HepG2 (cell line): ENCODE results near the gene PFAS. TPM values are rescaled to one million over a fixed set of nuclear protein-coding genes. Genes with fewer than 3 reads are reported as not detected.

Source experiments
- GLI4 ChIP-seq: sonication (generic); formaldehyde crosslinking; IDR thresholded peaks from 2 replicates; pipeline ENCODE4 v1.5.1; 2020; ENCODE audit warnings: missing genetic modification reagents, mild to moderate bottlenecking, moderate library complexity, borderline replicate concordance
- HHEX ChIP-seq: IDR thresholded peaks from 2 replicates; pipeline ENCODE4 v1.6.1; 2016; ENCODE audit warnings: control low read depth
- HNF4A ChIP-seq: sonication (generic); formaldehyde crosslinking; IDR thresholded peaks from 2 replicates; pipeline ENCODE4 v1.4.0; 2020; ENCODE audit warnings: missing genetic modification reagents
- KAT7 ChIP-seq: IDR thresholded peaks from 2 replicates; pipeline ENCODE4 v1.6.1; 2018; ENCODE audit warnings: borderline replicate concordance, missing compliant biosample characterization
- KLF13 ChIP-seq: sonication (generic); formaldehyde crosslinking; IDR thresholded peaks from 2 replicates; pipeline ENCODE4 v1.4.0; 2020; ENCODE audit warnings: mild to moderate bottlenecking, missing genetic modification reagents
- RFX1 ChIP-seq: fragments of 450-650 bp; IDR thresholded peaks from 2 replicates; pipeline ENCODE4 v1.6.1; 2017
- RFX3 ChIP-seq: IDR thresholded peaks from 2 replicates; pipeline ENCODE4 v1.6.1; 2016; ENCODE audit warnings: missing biosample characterization, missing genetic modification reagents
- SMARCE1 ChIP-seq: fragments of 450-650 bp; IDR thresholded peaks from 2 replicates; pipeline ENCODE4 v1.6.1; 2017; ENCODE audit warnings: borderline replicate concordance
- TBX2 ChIP-seq: sonication (generic); formaldehyde crosslinking; IDR thresholded peaks from 2 replicates; pipeline ENCODE4 v1.5.0; 2020; ENCODE audit warnings: missing genetic modification reagents, mild to moderate bottlenecking, borderline replicate concordance
- YY1 ChIP-seq: IDR thresholded peaks from 2 replicates; pipeline ENCODE4 v1.6.1; 2011; ENCODE audit warnings: low read length, low read depth, moderate library complexity, mild to moderate bottlenecking; ENCODE audit not compliant: insufficient read depth, insufficient replicate concordance
- ZNF331 ChIP-seq: sonication (generic); formaldehyde crosslinking; IDR thresholded peaks from 2 replicates; pipeline ENCODE4 v1.4.0; 2020; ENCODE audit warnings: missing genetic modification reagents
- ZNF335 ChIP-seq: sonication (generic); formaldehyde crosslinking; IDR thresholded peaks from 2 replicates; pipeline ENCODE4 v1.4.0; 2020; ENCODE audit warnings: missing genetic modification reagents
- ZNF431 ChIP-seq: sonication (generic); formaldehyde crosslinking; IDR thresholded peaks from 2 replicates; pipeline ENCODE4 v1.9.0; 2022; ENCODE audit warnings: missing genetic modification reagents, low read depth, mild to moderate bottlenecking, borderline replicate concordance
- ZNF724P ChIP-seq: sonication (generic); formaldehyde crosslinking; IDR thresholded peaks from 2 replicates; pipeline ENCODE4 v1.8.0; 2022; ENCODE audit warnings: missing genetic modification reagents, borderline replicate concordance
- polyA plus RNA-seq, 8 experiments: library from polyadenylated mRNA; depleted of rRNA in 3 of 8; stranded (reverse) in 7 of 8; unstranded in 1 of 8; fragments of >200 nt; fragmentation: Illumina TruSeq in 4 of 8; extraction: Trizol in 4 of 8; gene quantifications; 2 replicates each; pipeline versions ENCODE4 v1.2.1 to v1.2.3, GENCODE V29; 2011 to 2016; ENCODE audit warnings: low read depth in 4 of 8, missing spikeins in 1 of 8, mixed read lengths in 1 of 8; ENCODE audit not compliant: insufficient read depth in 1 of 8
- total RNA-seq, 5 experiments: library from RNA; depleted of rRNA; stranded (reverse); fragments of >200 nt; fragmentation: Illumina TruSeq; extraction: Trizol; gene quantifications; 2 replicates each; pipeline ENCODE4 v1.2.3, GENCODE V29; 2016; ENCODE audit warnings: low read depth in 1 of 5
- TF ChIP-seq, protein P1 (sequence below): IDR thresholded peaks from 2 replicates; pipeline ENCODE4 v1.6.1; 2016; ENCODE audit warnings: missing biosample characterization, missing genetic modification reagents, low read depth
- TF ChIP-seq, protein P2 (sequence below): sonication (generic); formaldehyde crosslinking; IDR thresholded peaks from 2 replicates; pipeline ENCODE4 v1.4.0; 2020; ENCODE audit warnings: missing genetic modification reagents, borderline replicate concordance
- TF ChIP-seq, protein P3 (sequence below): sonication (generic); formaldehyde crosslinking; IDR thresholded peaks from 2 replicates; pipeline ENCODE4 v1.5.0; 2020; ENCODE audit warnings: missing genetic modification reagents, mild to moderate bottlenecking, borderline replicate concordance
- TF ChIP-seq, protein P4 (sequence below): sonication (generic); formaldehyde crosslinking; IDR thresholded peaks from 2 replicates; pipeline ENCODE4 v1.5.0; 2020; ENCODE audit warnings: missing genetic modification reagents
- TF ChIP-seq, protein P5 (sequence below): IDR thresholded peaks from 2 replicates; pipeline ENCODE4 v1.6.1; 2012; ENCODE audit warnings: low read length, improper control_type of control experiment

The PFAS gene
- total and polyA plus RNA-seq, 2 of the 13 experiments (the other 11 are each of a cell fraction or from before 2014, with no cell fraction given): 49.4 to 58.2 TPM

DNA sequence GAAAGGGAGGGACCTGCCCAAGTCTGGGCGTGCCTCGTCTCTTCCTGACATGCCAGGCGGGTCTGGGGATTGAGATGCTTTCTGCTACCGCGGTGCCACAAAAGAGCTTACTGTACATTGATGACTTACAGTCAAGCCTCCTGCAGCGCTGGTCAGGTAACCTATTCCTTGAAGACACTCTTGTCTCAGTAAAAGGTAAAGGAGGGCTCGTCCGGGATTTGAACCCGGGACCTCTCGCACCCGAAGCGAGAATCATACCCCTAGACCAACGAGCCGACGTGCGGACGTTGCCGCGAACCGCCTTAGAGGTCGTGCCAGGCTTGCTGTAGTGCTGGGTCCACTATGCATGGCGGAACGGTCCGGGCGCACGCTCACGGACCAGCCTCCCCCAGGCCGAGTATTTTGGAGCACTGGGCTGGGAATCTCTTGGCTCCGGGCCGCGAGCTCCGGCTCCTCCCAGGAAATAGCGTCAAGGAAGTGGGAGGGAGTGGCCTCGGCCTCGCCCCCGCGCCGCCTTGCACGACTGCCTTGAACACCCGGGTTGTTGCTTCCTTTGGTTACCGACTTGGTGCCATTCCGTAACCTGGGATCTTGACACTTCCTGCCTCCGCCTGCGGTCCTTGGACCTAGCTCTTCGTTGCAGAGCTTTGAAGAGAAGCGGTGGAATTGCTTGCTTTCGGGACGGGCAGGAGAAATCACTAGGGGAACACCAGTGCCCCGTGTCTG lies 26.3 kb upstream of the PFAS start (continued):
- TF ChIP-seq, protein P1, sequence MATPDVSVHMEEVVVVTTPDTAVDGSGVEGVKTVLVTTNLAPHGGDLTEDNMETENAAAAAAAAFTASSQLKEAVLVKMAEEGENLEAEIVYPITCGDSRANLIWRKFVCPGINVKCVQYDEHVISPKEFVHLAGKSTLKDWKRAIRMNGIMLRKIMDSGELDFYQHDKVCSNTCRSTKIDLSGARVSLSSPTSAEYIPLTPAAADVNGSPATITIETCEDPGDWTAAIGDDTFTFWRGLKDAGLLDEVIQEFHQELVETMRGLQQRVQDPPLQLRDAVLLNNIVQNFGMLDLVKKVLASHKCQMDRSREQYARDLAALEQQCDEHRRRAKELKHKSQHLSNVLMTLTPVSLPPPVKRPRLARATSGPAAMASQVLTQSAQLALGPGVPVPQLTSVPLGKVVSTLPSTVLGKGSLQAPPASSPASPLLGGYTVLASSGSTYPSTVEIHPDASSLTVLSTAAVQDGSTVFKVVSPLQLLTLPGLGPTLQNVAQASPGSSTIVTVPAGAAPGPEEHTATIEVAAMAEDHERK: no peak
- TF ChIP-seq HNF4A: 0 out of 2 replicates have a peak, but pooled peaks have one; percentile 31
- TF ChIP-seq HHEX (CRISPR knock-in tag): no peak
- no peak; the same call in 1 of the 2 replicates for TF ChIP-seq ZNF431
- TF ChIP-seq, protein P2, sequence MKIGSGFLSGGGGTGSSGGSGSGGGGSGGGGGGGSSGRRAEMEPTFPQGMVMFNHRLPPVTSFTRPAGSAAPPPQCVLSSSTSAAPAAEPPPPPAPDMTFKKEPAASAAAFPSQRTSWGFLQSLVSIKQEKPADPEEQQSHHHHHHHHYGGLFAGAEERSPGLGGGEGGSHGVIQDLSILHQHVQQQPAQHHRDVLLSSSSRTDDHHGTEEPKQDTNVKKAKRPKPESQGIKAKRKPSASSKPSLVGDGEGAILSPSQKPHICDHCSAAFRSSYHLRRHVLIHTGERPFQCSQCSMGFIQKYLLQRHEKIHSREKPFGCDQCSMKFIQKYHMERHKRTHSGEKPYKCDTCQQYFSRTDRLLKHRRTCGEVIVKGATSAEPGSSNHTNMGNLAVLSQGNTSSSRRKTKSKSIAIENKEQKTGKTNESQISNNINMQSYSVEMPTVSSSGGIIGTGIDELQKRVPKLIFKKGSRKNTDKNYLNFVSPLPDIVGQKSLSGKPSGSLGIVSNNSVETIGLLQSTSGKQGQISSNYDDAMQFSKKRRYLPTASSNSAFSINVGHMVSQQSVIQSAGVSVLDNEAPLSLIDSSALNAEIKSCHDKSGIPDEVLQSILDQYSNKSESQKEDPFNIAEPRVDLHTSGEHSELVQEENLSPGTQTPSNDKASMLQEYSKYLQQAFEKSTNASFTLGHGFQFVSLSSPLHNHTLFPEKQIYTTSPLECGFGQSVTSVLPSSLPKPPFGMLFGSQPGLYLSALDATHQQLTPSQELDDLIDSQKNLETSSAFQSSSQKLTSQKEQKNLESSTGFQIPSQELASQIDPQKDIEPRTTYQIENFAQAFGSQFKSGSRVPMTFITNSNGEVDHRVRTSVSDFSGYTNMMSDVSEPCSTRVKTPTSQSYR: no peak
- TF ChIP-seq GLI4 (CRISPR knock-in tag): 0 out of 2 replicates have a peak, but pooled peaks have one; percentile 16
- TF ChIP-seq KAT7: no peak; the same call in 1 of the 2 replicates
- TF ChIP-seq YY1: peak; percentile 80
- TF ChIP-seq RFX1: no peak
- TF ChIP-seq, protein P3, sequence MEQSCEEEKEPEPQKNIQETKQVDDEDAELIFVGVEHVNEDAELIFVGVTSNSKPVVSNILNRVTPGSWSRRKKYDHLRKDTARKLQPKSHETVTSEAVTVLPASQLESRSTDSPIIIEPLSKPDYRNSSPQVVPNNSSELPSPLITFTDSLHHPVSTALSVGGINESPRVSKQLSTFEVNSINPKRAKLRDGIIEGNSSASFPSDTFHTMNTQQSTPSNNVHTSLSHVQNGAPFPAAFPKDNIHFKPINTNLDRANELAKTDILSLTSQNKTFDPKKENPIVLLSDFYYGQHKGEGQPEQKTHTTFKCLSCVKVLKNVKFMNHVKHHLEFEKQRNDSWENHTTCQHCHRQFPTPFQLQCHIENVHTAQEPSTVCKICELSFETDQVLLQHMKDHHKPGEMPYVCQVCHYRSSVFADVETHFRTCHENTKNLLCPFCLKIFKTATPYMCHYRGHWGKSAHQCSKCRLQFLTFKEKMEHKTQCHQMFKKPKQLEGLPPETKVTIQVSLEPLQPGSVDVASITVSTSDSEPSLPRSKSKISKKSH: peak; percentile 84
- TF ChIP-seq ZNF331 (CRISPR knock-in tag): peak; percentile 77; the same call in 1 of the 2 replicates
- TF ChIP-seq, protein P4, sequence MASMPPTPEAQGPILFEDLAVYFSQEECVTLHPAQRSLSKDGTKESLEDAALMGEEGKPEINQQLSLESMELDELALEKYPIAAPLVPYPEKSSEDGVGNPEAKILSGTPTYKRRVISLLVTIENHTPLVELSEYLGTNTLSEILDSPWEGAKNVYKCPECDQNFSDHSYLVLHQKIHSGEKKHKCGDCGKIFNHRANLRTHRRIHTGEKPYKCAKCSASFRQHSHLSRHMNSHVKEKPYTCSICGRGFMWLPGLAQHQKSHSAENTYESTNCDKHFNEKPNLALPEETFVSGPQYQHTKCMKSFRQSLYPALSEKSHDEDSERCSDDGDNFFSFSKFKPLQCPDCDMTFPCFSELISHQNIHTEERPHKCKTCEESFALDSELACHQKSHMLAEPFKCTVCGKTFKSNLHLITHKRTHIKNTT: peak; percentile 89; the same call in 1 of the 2 replicates
- TF ChIP-seq RFX3: no peak; the same call in 1 of the 2 replicates
- TF ChIP-seq ZNF335: no peak
- TF ChIP-seq KLF13 (CRISPR knock-in tag): peak; percentile 21
- 0 out of 2 replicates have a peak, but pooled peaks have one; percentile 18 for TF ChIP-seq ZNF724P (CRISPR knock-in tag)
- peak; percentile 54 for TF ChIP-seq TBX2 (CRISPR knock-in tag)
- no peak for TF ChIP-seq SMARCE1
- TF ChIP-seq, protein P5, sequence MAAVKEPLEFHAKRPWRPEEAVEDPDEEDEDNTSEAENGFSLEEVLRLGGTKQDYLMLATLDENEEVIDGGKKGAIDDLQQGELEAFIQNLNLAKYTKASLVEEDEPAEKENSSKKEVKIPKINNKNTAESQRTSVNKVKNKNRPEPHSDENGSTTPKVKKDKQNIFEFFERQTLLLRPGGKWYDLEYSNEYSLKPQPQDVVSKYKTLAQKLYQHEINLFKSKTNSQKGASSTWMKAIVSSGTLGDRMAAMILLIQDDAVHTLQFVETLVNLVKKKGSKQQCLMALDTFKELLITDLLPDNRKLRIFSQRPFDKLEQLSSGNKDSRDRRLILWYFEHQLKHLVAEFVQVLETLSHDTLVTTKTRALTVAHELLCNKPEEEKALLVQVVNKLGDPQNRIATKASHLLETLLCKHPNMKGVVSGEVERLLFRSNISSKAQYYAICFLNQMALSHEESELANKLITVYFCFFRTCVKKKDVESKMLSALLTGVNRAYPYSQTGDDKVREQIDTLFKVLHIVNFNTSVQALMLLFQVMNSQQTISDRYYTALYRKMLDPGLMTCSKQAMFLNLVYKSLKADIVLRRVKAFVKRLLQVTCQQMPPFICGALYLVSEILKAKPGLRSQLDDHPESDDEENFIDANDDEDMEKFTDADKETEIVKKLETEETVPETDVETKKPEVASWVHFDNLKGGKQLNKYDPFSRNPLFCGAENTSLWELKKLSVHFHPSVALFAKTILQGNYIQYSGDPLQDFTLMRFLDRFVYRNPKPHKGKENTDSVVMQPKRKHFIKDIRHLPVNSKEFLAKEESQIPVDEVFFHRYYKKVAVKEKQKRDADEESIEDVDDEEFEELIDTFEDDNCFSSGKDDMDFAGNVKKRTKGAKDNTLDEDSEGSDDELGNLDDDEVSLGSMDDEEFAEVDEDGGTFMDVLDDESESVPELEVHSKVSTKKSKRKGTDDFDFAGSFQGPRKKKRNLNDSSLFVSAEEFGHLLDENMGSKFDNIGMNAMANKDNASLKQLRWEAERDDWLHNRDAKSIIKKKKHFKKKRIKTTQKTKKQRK: no peak
